ENCODE results near the gene HES4. TPM values are rescaled to one million over a fixed set of nuclear protein-coding genes. Genes with fewer than 3 reads are reported as not detected.

HES4 gene
- total and polyA plus RNA-seq, 2 of the 13 experiments (the other 11 are each of a cell fraction or from before 2014, with no cell fraction given): 8.8 to 10.6 TPM

- TF ChIP-seq XRCC5 (optimal IDR thresholded peaks at IDR 0.05; ENCODE audit: low read length) (no peak), ZBTB42 (CRISPR knock-in tag; IDR thresholded peaks at IDR 0.05) (0 out of 2 replicates have a peak, but pooled peaks have one; percentile 50), ZSCAN29 (CRISPR knock-in tag; conservative IDR thresholded peaks at IDR 0.05) (0 out of 2 replicates have a peak, but pooled peaks have one; percentile 46), ZNF17 (CRISPR knock-in tag; IDR thresholded peaks at IDR 0.05) (no peak), EP300 (IDR thresholded peaks at IDR 0.05; ENCODE audit: low read depth in 2 of 2, low read length in 2 of 2) (peak in 1 of 2 experiments; percentile 27; a peak in 1 of 4 replicates), EP300 (CRISPR knock-in tag; IDR thresholded peaks at IDR 0.05; ENCODE audit: borderline replicate concordance) (no peak), HOXA3 (CRISPR knock-in tag; IDR thresholded peaks at IDR 0.05) (peak; percentile 69), RAD51 (IDR thresholded peaks at IDR 0.05; ENCODE audit: borderline replicate concordance) (no peak), PAXIP1 (CRISPR knock-in tag; conservative IDR thresholded peaks at IDR 0.05) (peak; percentile 86), ZNF343 (CRISPR knock-in tag; IDR thresholded peaks at IDR 0.05) (peak; percentile 68; the same call in 1 of the 2 replicates), PHF21A (CRISPR knock-in tag; IDR thresholded peaks at IDR 0.05) (peak; percentile 72), HNF4A (CRISPR knock-in tag; IDR thresholded peaks at IDR 0.05) (peak; percentile 86), MED1 (CRISPR knock-in tag; IDR thresholded peaks at IDR 0.05) (peak; percentile 41; the same call in 1 of the 2 replicates), ZNF430 (CRISPR knock-in tag; IDR thresholded peaks at IDR 0.05) (no peak), KDM2A (CRISPR knock-in tag; IDR thresholded peaks at IDR 0.05; ENCODE audit: borderline replicate concordance, low read depth) (no peak), ZNF235 (CRISPR knock-in tag; IDR thresholded peaks at IDR 0.05; ENCODE audit: borderline replicate concordance) (0 out of 2 replicates have a peak, but pooled peaks have one; percentile 61), ZNF883 (CRISPR knock-in tag; IDR thresholded peaks at IDR 0.05; ENCODE audit: not compliant biosample characterization) (peak; percentile 29), FOXP4 (CRISPR knock-in tag; IDR thresholded peaks at IDR 0.05) (peak; percentile 25; the same call in 1 of the 2 replicates), SALL1 (CRISPR knock-in tag; IDR thresholded peaks at IDR 0.05) (peak; percentile 56), PHB2 (IDR thresholded peaks at IDR 0.05; ENCODE audit: partially characterized antibody) (no peak), ZFY (CRISPR knock-in tag; IDR thresholded peaks at IDR 0.05) (peak; percentile 31; the same call in 1 of the 2 replicates), ZNF317 (CRISPR knock-in tag; IDR thresholded peaks at IDR 0.05) (no peak), REPIN1 (CRISPR knock-in tag; IDR thresholded peaks at IDR 0.05; ENCODE audit: borderline replicate concordance, low read depth) (peak; percentile 55; the same call in 1 of the 2 replicates), BORCS8-MEF2B (CRISPR knock-in tag; IDR thresholded peaks at IDR 0.05) (peak; percentile 74; the same call in 1 of the 2 replicates), ADNP (CRISPR knock-in tag; IDR thresholded peaks at IDR 0.05) (no peak)
Observed at GRCh38 chr1:1037366-1038327, 37.8 kb upstream of the HES4 start (continued).

Measured in HepG2 (cell line).